G401.6 (cell line): ENCODE data around the gene CIT.

Source experiments
- FAIRE-seq: peaks from 2 replicates; lab custom pipeline; 2012; peaks lifted over from hg19 to GRCh38; lab: Jason Lieb, UNC

CIT gene

GRCh38 chr12:119693511-119693910 is 183.6 kb downstream of the CIT start:
- no peak for FAIRE-seq

GRCh38 chr12:119692997-119693396 is 184.1 kb downstream of the CIT start:
- no peak for FAIRE-seq

GRCh38 chr12:119692410-119692809 is 184.7 kb downstream of the CIT start:
- FAIRE-seq, result no peak

GRCh38 chr12:119691202-119691810 is 185.8 kb downstream of the CIT start:
- FAIRE-seq, result no peak

GRCh38 chr12:119689935-119690500 is 187.1 kb downstream of the CIT start:
- no peak for FAIRE-seq

- no peak for FAIRE-seq
Observed at GRCh38 chr12:119687879-119688278, 189.2 kb downstream of the CIT start.

GRCh38 chr12:119687406-119687805 is 189.7 kb downstream of the CIT start:
- FAIRE-seq, result no peak

GRCh38 chr12:119686776-119687175 is 190.3 kb downstream of the CIT start:
- FAIRE-seq, result no peak

GRCh38 chr12:119686355-119686754 is 190.8 kb downstream of the CIT start:
- FAIRE-seq, result no peak

- no peak for FAIRE-seq
Observed at GRCh38 chr12:119685375-119685774, 191.7 kb downstream of the CIT start.

- FAIRE-seq, result no peak
Observed at GRCh38 chr12:119684711-119685369, 192.3 kb downstream of the CIT start.

- no peak for FAIRE-seq
Observed at GRCh38 chr12:119683816-119684215, 193.3 kb downstream of the CIT start.

GRCh38 chr12:119683413-119683812 is 193.7 kb downstream of the CIT start:
- no peak for FAIRE-seq

GRCh38 chr12:119682639-119683252 is 194.4 kb downstream of the CIT start:
- FAIRE-seq, result no peak

GRCh38 chr12:119681728-119682638 is 195.1 kb downstream of the CIT start:
- no peak for FAIRE-seq

- no peak for FAIRE-seq
Observed at GRCh38 chr12:119681111-119681510, 196.0 kb downstream of the CIT start.

GRCh38 chr12:119679490-119679889 is 197.6 kb downstream of the CIT start:
- no peak for FAIRE-seq

GRCh38 chr12:119679081-119679480 is 198.0 kb downstream of the CIT start:
- FAIRE-seq, result no peak

GRCh38 chr12:119678459-119678858 is 198.7 kb downstream of the CIT start:
- no peak for FAIRE-seq

- FAIRE-seq, result no peak
Observed at GRCh38 chr12:119676573-119676972, 200.5 kb downstream of the CIT start.

GRCh38 chr12:119676022-119676421 is 201.1 kb downstream of the CIT start:
- FAIRE-seq, result no peak

GRCh38 chr12:119674560-119674959 is 202.6 kb downstream of the CIT start:
- FAIRE-seq, result no peak
